HepG2 (cell line): Measurements from ENCODE around the gene LLGL2. TPM values are rescaled to one million over a fixed set of nuclear protein-coding genes. Genes with fewer than 3 reads are reported as not detected.

ENCODE experiments used
- AFF4 ChIP-seq: sonication (generic); formaldehyde crosslinking; IDR thresholded peaks from 2 replicates; pipeline ENCODE4 v1.4.0; 2020; ENCODE audit warnings: missing genetic modification reagents
- AGO1 ChIP-seq: fragments of 200-400 bp; formaldehyde crosslinking; IDR thresholded peaks from 2 replicates; pipeline ENCODE4 v1.6.1; 2017; ENCODE audit warnings: mild to moderate bottlenecking, low read depth, low read length, moderate library complexity; ENCODE audit not compliant: poor library complexity, severe bottlenecking
- CEBPB ChIP-seq: IDR thresholded peaks from 2 replicates; pipeline ENCODE4 v1.6.1; 2011; ENCODE audit warnings: low read depth, low read length, improper control_type of control experiment, borderline replicate concordance
- HMG20B ChIP-seq: conservative IDR thresholded peaks from 2 replicates; pipeline ENCODE4 v1.6.1; 2016; ENCODE audit warnings: missing genetic modification reagents, missing compliant biosample characterization
- HMGA1 ChIP-seq: sonication (generic); formaldehyde crosslinking; conservative IDR thresholded peaks from 2 replicates; pipeline ENCODE4 v1.4.0; 2020; ENCODE audit warnings: missing genetic modification reagents
- MAFF ChIP-seq: IDR thresholded peaks from 2 replicates; pipeline ENCODE4 v1.6.1; 2011; ENCODE audit warnings: low read depth, low read length, improper control_type of control experiment
- PHF20 ChIP-seq: sonication (generic); formaldehyde crosslinking; IDR thresholded peaks from 2 replicates; pipeline ENCODE4 v1.5.0; 2020; ENCODE audit warnings: mild to moderate bottlenecking, missing genetic modification reagents
- PPARG ChIP-seq: conservative IDR thresholded peaks from 2 replicates; pipeline ENCODE4 v1.6.1; 2016; ENCODE audit warnings: missing biosample characterization, missing genetic modification reagents
- RBM22 ChIP-seq: fragments of 200-400 bp; formaldehyde crosslinking; optimal IDR thresholded peaks from 2 replicates; pipeline ENCODE3; 2017; ENCODE audit warnings: mild to moderate bottlenecking, low read length, moderate library complexity
- SALL2 ChIP-seq: sonication (generic); formaldehyde crosslinking; IDR thresholded peaks from 2 replicates; pipeline ENCODE4 v1.8.1; 2023; ENCODE audit warnings: mild to moderate bottlenecking, missing genetic modification reagents, inconsistent platforms
- SNRNP70 ChIP-seq: fragments of 200-400 bp; formaldehyde crosslinking; IDR thresholded peaks from 2 replicates; pipeline ENCODE4 v1.6.1; 2017; ENCODE audit warnings: mild to moderate bottlenecking, low read depth, low read length, moderate library complexity
- SP140L ChIP-seq: sonication (generic); formaldehyde crosslinking; IDR thresholded peaks from 2 replicates; pipeline ENCODE4 v1.4.0; 2020; ENCODE audit warnings: missing genetic modification reagents, borderline replicate concordance
- TARDBP ChIP-seq: sonication (generic); formaldehyde crosslinking; IDR thresholded peaks from 2 replicates; pipeline ENCODE4 v1.8.0; 2022; ENCODE audit warnings: mild to moderate bottlenecking, missing genetic modification reagents
- ZBTB21 ChIP-seq: sonication (generic); formaldehyde crosslinking; IDR thresholded peaks from 2 replicates; pipeline ENCODE4 v1.4.0; 2020; ENCODE audit warnings: missing genetic modification reagents
- ZNF292 ChIP-seq: sonication (generic); formaldehyde crosslinking; IDR thresholded peaks from 2 replicates; pipeline ENCODE4 v1.8.1; 2022; ENCODE audit warnings: mild to moderate bottlenecking, low read depth, missing genetic modification reagents, borderline replicate concordance
- ZNF382 ChIP-seq: sonication (generic); formaldehyde crosslinking; IDR thresholded peaks from 2 replicates; pipeline ENCODE4 v1.5.0; 2020; ENCODE audit warnings: missing genetic modification reagents, mild to moderate bottlenecking, borderline replicate concordance
- ZNF550 ChIP-seq: sonication (generic); formaldehyde crosslinking; IDR thresholded peaks from 2 replicates; pipeline ENCODE4 v1.4.0; 2020; ENCODE audit warnings: mild to moderate bottlenecking, missing genetic modification reagents, borderline replicate concordance
- ZNF605 ChIP-seq: sonication (generic); formaldehyde crosslinking; IDR thresholded peaks from 2 replicates; pipeline ENCODE4 v1.8.0; 2022; ENCODE audit warnings: mild to moderate bottlenecking, missing genetic modification reagents
- ZNF646 ChIP-seq: sonication (generic); formaldehyde crosslinking; IDR thresholded peaks from 2 replicates; pipeline ENCODE4 v1.9.0; 2021; ENCODE audit warnings: mild to moderate bottlenecking, missing genetic modification reagents
- polyA plus RNA-seq, 8 experiments: library from polyadenylated mRNA; depleted of rRNA in 3 of 8; stranded (reverse) in 7 of 8; unstranded in 1 of 8; fragments of >200 nt; fragmentation: Illumina TruSeq in 4 of 8; extraction: Trizol in 4 of 8; gene quantifications; 2 replicates each; pipeline versions ENCODE4 v1.2.1 to v1.2.3, GENCODE V29; 2011 to 2016; ENCODE audit warnings: low read depth in 4 of 8, missing spikeins in 1 of 8, mixed read lengths in 1 of 8; ENCODE audit not compliant: insufficient read depth in 1 of 8
- total RNA-seq, 5 experiments: library from RNA; depleted of rRNA; stranded (reverse); fragments of >200 nt; fragmentation: Illumina TruSeq; extraction: Trizol; gene quantifications; 2 replicates each; pipeline ENCODE4 v1.2.3, GENCODE V29; 2016; ENCODE audit warnings: low read depth in 1 of 5

Gene LLGL2
- total and polyA plus RNA-seq, 2 of the 13 experiments (the other 11 are each of a cell fraction or from before 2014, with no cell fraction given): 83.0 to 86.7 TPM

- TF ChIP-seq ZNF646 (CRISPR knock-in tag) (no peak), ZNF550 (CRISPR knock-in tag) (no peak), MAFF (no peak), SALL2 (peak; percentile 47; the same call in 1 of the 2 replicates), PPARG (peak; percentile 71), HMGA1 (no peak), RBM22 (no peak), TARDBP (CRISPR knock-in tag) (no peak), CEBPB (no peak), PHF20 (no peak), ZNF292 (peak; percentile 54; the same call in 1 of the 2 replicates), AGO1 (no peak), AFF4 (CRISPR knock-in tag) (no peak), ZNF382 (CRISPR knock-in tag) (no peak), SP140L (CRISPR knock-in tag) (no peak), ZNF605 (CRISPR knock-in tag) (no peak; the same call in 1 of the 2 replicates), HMG20B (CRISPR knock-in tag) (peak; percentile 66), SNRNP70 (no peak), ZBTB21 (CRISPR knock-in tag) (no peak)
Observed at GRCh38 chr17:75552425-75553294, 27.2 kb downstream of the LLGL2 start (continued).
